ENCODE measurements around the gene RPL10A.
"Not testable (repeated sequence)": the region's sequence is repeated elsewhere in the genome, so short reads cannot be mapped to it uniquely, and the experiment has no call there.

RPL10A gene

DNA sequence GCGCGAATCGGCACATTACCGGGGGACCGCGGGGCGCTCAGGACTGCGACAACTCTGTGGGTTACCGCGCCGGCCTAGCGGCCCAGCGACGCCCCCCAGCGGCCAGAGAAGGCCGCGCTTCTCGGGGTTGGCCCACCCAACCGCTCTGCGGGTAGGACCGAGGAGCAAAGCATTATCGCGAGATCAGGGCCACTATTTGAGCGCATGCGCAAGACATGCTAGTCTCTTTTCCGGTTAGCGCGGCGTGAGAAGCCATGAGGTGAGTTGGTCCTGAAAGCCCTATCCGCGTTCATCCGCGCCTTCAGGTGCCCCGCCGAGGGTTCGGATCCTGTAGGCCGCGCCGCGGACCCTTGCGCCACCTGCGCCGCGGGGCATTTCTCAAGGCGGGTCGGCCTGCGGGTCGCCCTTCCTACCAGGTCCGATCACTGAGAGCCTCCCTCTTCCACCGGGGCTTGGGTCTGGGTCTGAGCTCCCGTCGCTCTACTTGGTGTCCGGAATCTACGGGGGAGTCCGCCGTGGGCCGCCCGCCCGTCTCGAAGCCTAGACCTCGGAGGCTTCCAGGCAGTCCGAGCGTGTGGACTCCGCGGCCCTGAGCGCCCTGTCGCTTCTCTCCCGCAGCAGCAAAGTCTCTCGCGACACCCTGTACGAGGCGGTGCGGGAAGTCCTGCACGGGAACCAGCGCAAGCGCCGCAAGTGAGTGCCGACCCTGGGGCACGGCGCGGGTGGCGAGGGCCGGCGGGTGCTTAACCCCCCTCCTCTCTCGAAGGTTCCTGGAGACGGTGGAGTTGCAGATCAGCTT lies at the start of gene RPL10A:
Gene RPL10A (plus strand): TSS at position 221 of the 799 bp plus-strand sequence. CDS start 34 bp downstream, at position 255.
- peak within 1 kb of the TSS; percentile 98 for H3K4me3 ChIP-seq
- H4K20me1 ChIP-seq = peaks cover 49% of the 10 kb centered on the region
- peak within 1 kb of the TSS; percentile 95 for H3K4me2 ChIP-seq
- H3K9me3 ChIP-seq = no peaks in the 10 kb centered on the region
- H3K36me3 ChIP-seq = peaks cover 84% of the 10 kb centered on the region
- no peaks in the 10 kb centered on the region for H3K27me3 ChIP-seq
- H3K9ac ChIP-seq = peak within 1 kb of the TSS; percentile 100
- peak within 1 kb of the TSS; percentile 99 for H3K27ac ChIP-seq
- H3K4me1 ChIP-seq = peaks cover 45% of the 10 kb centered on the region
- no peak for TF ChIP-seq Cebpa-rat (IDR thresholded peaks at IDR 0.05)

DNA sequence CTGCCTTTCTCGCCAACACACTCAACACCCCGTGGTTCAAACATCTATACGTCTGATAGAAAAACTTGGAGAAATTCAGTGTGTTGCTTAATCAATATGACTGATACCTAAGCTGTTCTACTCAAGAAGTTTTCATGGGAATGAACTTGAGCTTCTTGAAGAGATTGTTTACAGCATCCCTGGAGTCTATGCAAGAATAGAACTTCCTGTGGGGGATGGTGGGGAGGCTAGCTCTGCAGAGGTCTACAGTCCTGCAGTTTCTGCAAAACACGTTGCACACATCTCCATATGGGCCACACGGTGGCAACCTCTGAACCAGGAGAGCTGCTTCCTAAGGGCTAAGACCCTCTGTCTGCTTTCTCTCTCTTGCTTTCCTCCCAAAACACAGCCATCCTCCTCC lies 48.8 kb upstream of the RPL10A start:
- Histone ChIP-seq H4K20me1 (peaks cover 7% of the 10 kb centered on the region; the same call in 1 of the 2 replicates), H3K36me3 (peaks cover 55% of the 10 kb centered on the region), H3K27ac (peak overlapping the region; percentile 63), H3K27me3 (no peaks in the 10 kb centered on the region), H3K4me1 (peaks cover 53% of the 10 kb centered on the region), H3K4me2 (peak overlapping the region; percentile 77), H3K4me3 (no peak overlapping the region), H3K9ac (no peak overlapping the region), H3K9me3 (no peaks in the 10 kb centered on the region)
- no peak for TF ChIP-seq Cebpa-rat (IDR thresholded peaks at IDR 0.05)

DNA sequence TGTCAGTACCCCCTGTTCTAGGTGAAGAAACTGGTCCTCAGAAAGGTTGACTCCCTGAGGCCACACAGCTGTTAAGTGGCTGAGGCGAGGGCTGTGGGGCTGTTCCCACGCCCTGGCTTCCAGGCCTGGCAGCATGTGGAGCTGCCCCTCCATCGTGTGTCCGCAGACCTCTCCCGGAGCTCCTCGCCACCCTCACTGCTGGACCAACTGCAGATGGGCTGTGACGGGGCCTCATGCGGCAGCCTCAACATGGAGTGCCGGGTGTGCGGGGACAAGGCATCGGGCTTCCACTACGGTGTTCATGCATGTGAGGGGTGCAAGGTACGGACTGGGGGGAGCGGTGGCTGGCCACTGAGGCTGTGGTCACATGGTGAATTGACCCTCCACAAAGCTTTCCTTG lies 48.2 kb upstream of the RPL10A start:
- Histone ChIP-seq H4K20me1 (peaks cover 1% of the 10 kb centered on the region; the same call in 1 of the 2 replicates), H3K9me3 (no peaks in the 10 kb centered on the region), H3K27me3 (no peaks in the 10 kb centered on the region), H3K27ac (peak overlapping the region; percentile 63), H3K4me3 (no peak overlapping the region), H3K36me3 (peaks cover 55% of the 10 kb centered on the region), H3K9ac (peak overlapping the region; percentile 43; the same call in 1 of the 2 replicates), H3K4me1 (peaks cover 53% of the 10 kb centered on the region), H3K4me2 (peak overlapping the region; percentile 77)
- TF ChIP-seq Cebpa-rat (IDR thresholded peaks at IDR 0.05) = no peak

DNA sequence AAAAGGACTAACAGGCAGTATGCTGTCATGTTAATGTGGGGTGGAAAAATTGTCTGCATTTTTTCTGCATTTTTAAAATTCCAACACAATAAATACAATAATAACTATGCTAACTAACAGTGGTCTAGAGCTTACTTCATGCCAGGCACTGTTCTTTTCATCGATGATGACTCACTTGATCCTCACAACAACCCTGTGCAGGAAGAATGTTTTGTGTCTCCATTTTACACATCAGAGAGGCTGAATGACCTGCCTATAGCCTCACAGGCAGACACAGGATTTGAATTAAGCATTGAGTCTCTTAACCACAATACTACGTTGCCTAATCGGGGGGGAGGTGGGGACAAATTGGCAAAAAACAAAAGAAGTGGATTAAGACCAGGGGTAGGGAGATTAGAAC lies 42.9 kb upstream of the RPL10A start:
- Histone ChIP-seq H3K4me3 (peak overlapping the region; percentile 41; the same call in 1 of the 2 replicates), H3K4me1 (peaks cover 39% of the 10 kb centered on the region), H3K36me3 (peaks cover 73% of the 10 kb centered on the region), H3K4me2 (peak overlapping the region; percentile 88), H3K27me3 (no peaks in the 10 kb centered on the region), H3K9ac (peak overlapping the region; percentile 63), H4K20me1 (no peaks in the 10 kb centered on the region), H3K9me3 (peaks cover 35% of the 10 kb centered on the region), H3K27ac (peak overlapping the region; percentile 87)
- no peak for TF ChIP-seq Cebpa-rat (IDR thresholded peaks at IDR 0.05)

DNA sequence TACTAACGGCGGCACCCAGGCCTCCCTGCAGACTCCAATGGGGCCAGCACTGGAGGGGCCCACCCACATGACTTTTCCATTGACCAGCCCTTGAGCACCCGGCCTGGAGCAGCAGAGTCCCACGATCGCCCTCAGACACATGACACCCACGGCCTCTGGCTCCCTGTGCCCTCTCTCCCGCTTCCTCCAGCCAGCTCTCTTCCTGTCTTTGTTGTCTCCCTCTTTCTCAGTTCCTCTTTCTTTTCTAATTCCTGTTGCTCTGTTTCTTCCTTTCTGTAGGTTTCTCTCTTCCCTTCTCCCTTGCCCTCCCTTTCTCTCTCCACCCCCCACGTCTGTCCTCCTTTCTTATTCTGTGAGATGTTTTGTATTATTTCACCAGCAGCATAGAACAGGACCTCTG lies 42.1 kb upstream of the RPL10A start:
- H3K9me3 ChIP-seq = peaks cover 37% of the 10 kb centered on the region
- H3K4me3 ChIP-seq = peak overlapping the region; percentile 41; the same call in 1 of the 2 replicates
- TF ChIP-seq Cebpa-rat (IDR thresholded peaks at IDR 0.05) = no peak
- no peaks in the 10 kb centered on the region for H3K27me3 ChIP-seq
- peaks cover 72% of the 10 kb centered on the region for H3K36me3 ChIP-seq
- H3K4me1 ChIP-seq = peaks cover 37% of the 10 kb centered on the region
- peak overlapping the region; percentile 88 for H3K4me2 ChIP-seq
- no peaks in the 10 kb centered on the region for H4K20me1 ChIP-seq
- H3K9ac ChIP-seq = peak overlapping the region; percentile 63
- peak overlapping the region; percentile 87 for H3K27ac ChIP-seq

DNA sequence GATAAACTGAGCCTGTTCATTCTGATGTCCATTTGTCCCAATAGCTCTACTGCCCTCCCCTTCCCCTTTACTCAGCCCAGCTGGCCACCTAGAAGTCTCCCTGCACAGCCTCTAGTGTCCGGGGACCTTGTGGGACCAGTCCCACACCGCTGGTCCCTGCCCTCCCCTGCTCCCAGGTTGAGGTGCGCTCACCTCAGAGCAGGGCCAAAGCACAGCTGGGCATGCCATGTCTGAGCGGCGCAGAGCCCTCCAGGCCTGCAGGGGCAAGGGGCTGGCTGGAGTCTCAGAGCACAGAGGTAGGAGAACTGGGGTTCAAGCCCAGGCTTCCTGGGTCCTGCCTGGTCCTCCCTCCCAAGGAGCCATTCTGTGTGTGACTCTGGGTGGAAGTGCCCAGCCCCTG lies 40.8 kb upstream of the RPL10A start:
- peaks cover 61% of the 10 kb centered on the region for H3K36me3 ChIP-seq
- H3K27ac ChIP-seq = peak overlapping the region; percentile 87
- H3K4me1 ChIP-seq = peaks cover 30% of the 10 kb centered on the region
- TF ChIP-seq Cebpa-rat (IDR thresholded peaks at IDR 0.05) = no peak
- H3K4me2 ChIP-seq = no peak overlapping the region
- H3K9ac ChIP-seq = no peak overlapping the region
- peaks cover 37% of the 10 kb centered on the region for H3K9me3 ChIP-seq
- H4K20me1 ChIP-seq = no peaks in the 10 kb centered on the region
- no peaks in the 10 kb centered on the region for H3K27me3 ChIP-seq
- H3K4me3 ChIP-seq = no peak overlapping the region

DNA sequence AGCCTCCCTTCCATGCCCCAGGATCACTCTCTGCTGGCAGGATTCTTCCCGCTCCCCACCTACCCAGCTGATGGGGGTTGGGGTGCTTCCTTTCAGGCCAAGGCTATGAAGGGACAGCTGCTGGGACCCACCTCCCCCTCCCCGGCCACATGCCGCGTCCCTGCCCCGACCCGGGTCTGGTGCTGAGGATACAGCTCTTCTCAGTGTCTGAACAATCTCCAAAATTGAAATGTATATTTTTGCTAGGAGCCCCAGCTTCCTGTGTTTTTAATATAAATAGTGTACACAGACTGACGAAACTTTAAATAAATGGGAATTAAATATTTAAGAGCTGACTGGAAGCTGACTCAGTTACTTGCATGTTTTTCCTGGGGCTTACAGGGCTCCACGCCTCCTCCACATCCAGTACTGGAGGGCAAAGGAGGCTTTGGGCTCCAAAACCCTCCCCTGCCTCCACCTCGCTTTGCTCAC lies 40.3 kb upstream of the RPL10A start:
- no peaks in the 10 kb centered on the region for H3K27me3 ChIP-seq
- no peaks in the 10 kb centered on the region for H4K20me1 ChIP-seq
- H3K9ac ChIP-seq = no peak overlapping the region
- H3K4me1 ChIP-seq = peaks cover 28% of the 10 kb centered on the region
- H3K27ac ChIP-seq = peak overlapping the region; percentile 87; the same call in 1 of the 2 replicates
- H3K4me2 ChIP-seq = no peak overlapping the region
- H3K36me3 ChIP-seq = peaks cover 56% of the 10 kb centered on the region
- H3K9me3 ChIP-seq = peaks cover 37% of the 10 kb centered on the region
- TF ChIP-seq Cebpa-rat (IDR thresholded peaks at IDR 0.05) = no peak
- H3K4me3 ChIP-seq = no peak overlapping the region

DNA sequence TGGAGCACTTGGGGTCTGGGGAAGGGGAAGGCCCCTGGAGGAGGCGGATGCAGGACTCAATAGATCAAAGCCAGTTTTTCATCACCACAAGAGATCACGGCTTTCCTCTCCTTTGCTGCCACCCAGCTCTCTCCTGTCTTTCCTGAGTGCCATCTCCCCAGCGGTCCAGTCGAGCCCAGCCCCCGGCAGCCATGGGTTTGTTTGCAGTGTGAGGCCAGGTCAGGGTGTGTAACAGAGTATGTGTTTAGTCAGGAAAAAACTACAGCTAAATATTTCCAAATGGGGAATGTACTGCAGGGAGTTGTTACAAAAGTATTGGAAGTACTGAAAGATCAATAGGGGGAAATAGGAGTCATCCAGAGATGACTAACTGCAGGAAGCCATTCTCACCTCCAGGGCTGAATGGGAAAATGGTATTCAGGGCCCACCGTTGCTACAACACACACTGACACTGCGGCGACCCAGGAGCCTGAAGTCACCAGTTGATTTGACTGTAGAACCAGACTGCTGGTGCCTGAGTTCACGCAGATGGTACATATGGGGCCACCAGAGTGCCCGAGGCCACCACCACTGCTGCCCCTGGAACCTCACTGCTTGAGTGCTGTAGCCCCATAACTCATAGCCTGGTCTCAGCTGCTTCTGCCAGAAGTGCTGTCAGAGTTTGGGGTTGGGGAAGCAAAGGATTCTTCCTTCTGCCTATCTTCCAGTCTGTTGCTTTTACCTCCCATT lies 39.6 kb upstream of the RPL10A start:
- Histone ChIP-seq H3K4me1 (peaks cover 28% of the 10 kb centered on the region), H3K9me3 (peaks cover 37% of the 10 kb centered on the region), H4K20me1 (no peaks in the 10 kb centered on the region), H3K4me2 (no peak overlapping the region), H3K4me3 (no peak overlapping the region), H3K27ac (no peak overlapping the region), H3K36me3 (peaks cover 49% of the 10 kb centered on the region), H3K9ac (no peak overlapping the region), H3K27me3 (no peaks in the 10 kb centered on the region)
- TF ChIP-seq Cebpa-rat (IDR thresholded peaks at IDR 0.05) = no peak

DNA sequence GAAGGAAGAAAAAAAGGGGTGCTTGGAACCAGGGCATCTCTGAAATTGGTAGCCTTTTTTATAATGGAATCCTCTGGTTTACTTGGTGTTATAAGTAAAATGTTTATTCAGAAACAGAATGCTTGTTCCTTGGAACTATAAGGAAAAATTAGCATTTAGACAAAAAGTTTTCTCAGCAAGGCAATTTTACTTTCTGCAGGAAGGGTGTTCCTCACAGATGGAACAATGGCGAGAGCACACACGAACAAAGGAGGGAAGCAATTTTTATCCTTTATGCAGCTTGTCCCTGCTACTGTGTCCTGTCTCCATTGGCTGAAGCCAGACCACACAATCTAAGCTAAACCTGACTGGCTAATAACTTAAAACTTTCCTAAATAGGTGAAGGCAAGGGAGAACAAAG lies 38.7 kb upstream of the RPL10A start:
- no peak overlapping the region for H3K27ac ChIP-seq
- H3K27me3 ChIP-seq = no peaks in the 10 kb centered on the region
- peaks cover 37% of the 10 kb centered on the region for H3K9me3 ChIP-seq
- H3K36me3 ChIP-seq = peaks cover 41% of the 10 kb centered on the region
- TF ChIP-seq Cebpa-rat (IDR thresholded peaks at IDR 0.05) = no peak
- H3K4me3 ChIP-seq = no peak overlapping the region
- H3K4me1 ChIP-seq = peaks cover 27% of the 10 kb centered on the region
- no peak overlapping the region for H3K4me2 ChIP-seq
- H3K9ac ChIP-seq = no peak overlapping the region
- no peaks in the 10 kb centered on the region for H4K20me1 ChIP-seq

DNA sequence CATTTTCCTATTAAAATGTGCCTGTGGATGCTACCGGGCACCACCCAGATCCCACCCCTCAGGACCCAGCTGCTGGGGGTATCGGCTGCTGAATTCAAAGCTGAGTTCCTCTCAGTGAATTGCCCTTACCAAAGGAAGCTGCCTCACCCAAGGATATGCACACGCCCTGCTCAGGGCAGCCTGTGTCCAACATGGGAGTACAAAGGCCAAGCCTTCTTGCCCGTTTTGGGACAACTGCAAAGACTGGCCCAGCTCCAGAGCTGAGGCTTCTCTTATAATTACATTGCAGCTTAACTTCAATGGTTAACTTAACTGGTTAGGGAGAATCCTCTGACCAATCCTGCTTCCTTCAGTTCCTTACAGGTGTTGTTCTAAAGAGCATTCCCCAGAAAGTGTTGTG lies 35.9 kb upstream of the RPL10A start:
- Histone ChIP-seq H3K4me1 (no peaks in the 10 kb centered on the region; the same call in 1 of the 2 replicates), H3K27me3 (no peaks in the 10 kb centered on the region), H3K36me3 (peaks cover 22% of the 10 kb centered on the region), H3K27ac (no peak overlapping the region), H3K4me3 (no peak overlapping the region), H3K9me3 (peaks cover 32% of the 10 kb centered on the region), H3K9ac (no peak overlapping the region), H3K4me2 (no peak overlapping the region), H4K20me1 (no peaks in the 10 kb centered on the region)
- no peak for TF ChIP-seq Cebpa-rat (IDR thresholded peaks at IDR 0.05)

DNA sequence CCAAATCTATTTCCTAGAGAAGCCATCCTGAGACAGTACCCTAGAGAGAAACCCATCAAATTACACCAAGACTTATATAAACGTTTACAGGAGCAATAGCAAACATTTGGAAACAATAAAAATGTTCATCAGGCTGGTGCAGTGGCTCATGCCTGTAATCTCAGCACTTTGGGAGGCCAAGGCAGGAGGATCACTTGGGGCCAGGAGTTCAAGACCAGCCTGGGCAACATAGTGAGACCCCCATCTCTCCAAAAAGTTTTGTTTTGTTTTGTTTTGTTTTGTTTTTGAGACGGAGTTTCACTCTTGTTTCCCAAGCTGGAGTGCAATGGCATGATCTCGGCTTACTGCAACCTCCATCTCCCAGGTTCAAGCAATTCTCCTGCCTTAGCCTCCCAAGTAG lies 35.5 kb upstream of the RPL10A start:
- not testable (repeated sequence) for H3K4me2 ChIP-seq, H3K27ac ChIP-seq, H3K4me1 ChIP-seq, H3K9ac ChIP-seq, H4K20me1 ChIP-seq, H3K4me3 ChIP-seq, H3K27me3 ChIP-seq
- Histone ChIP-seq H3K36me3 (peaks cover 18% of the 10 kb centered on the region), H3K9me3 (peaks cover 28% of the 10 kb centered on the region)
